Small intestine (tissue), 7 donors: ENCODE data around the gene CHRNA5. TPM values are rescaled to one million over a fixed set of nuclear protein-coding genes. Genes with fewer than 3 reads are reported as not detected.
"Not testable (repeated sequence)": the region's sequence is repeated elsewhere in the genome, so short reads cannot be mapped to it uniquely, and the experiment has no call there.

Experiments used
- DNase-seq, 2 donors: peaks; one replicate each; pipeline versions ENCODE4 v3.0.0 to v3.0.0-alpha.2; 2013
- FAIRE-seq: peaks from 2 replicates; lab custom pipeline; 2012; peaks lifted over from hg19 to GRCh38; lab: Jason Lieb, UNC
- H3K27ac ChIP-seq, 3 donors: one replicate each; pipeline ENCODE4 v1.5.1; 2013; ENCODE audit warnings: low read length in 2 of 3, mild to moderate bottlenecking in 2 of 3, control low read depth in 1 of 3, inconsistent platforms in 1 of 3, low read depth in 1 of 3, moderate library complexity in 1 of 3
- H3K27me3 ChIP-seq, 3 donors: one replicate each; pipeline ENCODE4 v1.6.1; 2013; ENCODE audit warnings: low read length in 3 of 3, inconsistent platforms in 1 of 3; ENCODE audit not compliant: control insufficient read depth in 3 of 3, insufficient read depth in 3 of 3
- H3K36me3 ChIP-seq, 3 donors: one replicate each; pipeline ENCODE4 v1.6.1; 2013; ENCODE audit warnings: low read length in 3 of 3, inconsistent platforms in 1 of 3, low read depth in 1 of 3, mild to moderate bottlenecking in 1 of 3, moderate library complexity in 1 of 3; ENCODE audit not compliant: control insufficient read depth in 3 of 3, insufficient read depth in 2 of 3
- H3K4me1 ChIP-seq, 3 donors: one replicate each; pipeline ENCODE4 v1.6.1; 2013; ENCODE audit warnings: low read length in 2 of 3, inconsistent platforms in 1 of 3, low read depth in 1 of 3, mild to moderate bottlenecking in 1 of 3, moderate library complexity in 1 of 3; ENCODE audit not compliant: control insufficient read depth in 3 of 3, insufficient read depth in 2 of 3
- H3K4me3 ChIP-seq, 3 donors: one replicate each; pipeline ENCODE4 v1.5.1; 2013; ENCODE audit warnings: low read length in 3 of 3, control low read depth in 1 of 3, inconsistent platforms in 1 of 3, low read depth in 1 of 3, mild to moderate bottlenecking in 1 of 3, moderate library complexity in 1 of 3
- H3K9me3 ChIP-seq, 2 donors: one replicate each; pipeline ENCODE4 v1.6.1; 2013; ENCODE audit warnings: low read depth in 1 of 2, low read length in 1 of 2; ENCODE audit not compliant: control insufficient read depth in 2 of 2, insufficient read depth in 1 of 2
- WGBS, 3 donors: extraction: QIAGEN DNeasy Blood & Tissue Kit; methylation state at CpG; one replicate each; pipeline ENCODE4 v1.1.7; 2013; 5-methylcytosine and 5-hydroxymethylcytosine counted together
- polyA plus RNA-seq, 4 donors: library from polyadenylated mRNA; stranded (reverse) in 3 of 4; unstranded in 1 of 4; fragments of 200-250 nt in 3 of 4; fragments of 120-200 nt in 1 of 4; gene quantifications; one replicate each; pipeline versions ENCODE4 v1.2.1 to v1.2.3, GENCODE V29; 2013
- donor health status: healthy with polysubstance abuse.
- donor health status: control.
- donor health status: control.
- donor health status: Bipolar disorder and iron deficiency.
- donor health status: healthy.

The CHRNA5 gene
- polyA plus RNA-seq, 4 donors = 0.67 to 9.8 (median 0.82) TPM

DNA sequence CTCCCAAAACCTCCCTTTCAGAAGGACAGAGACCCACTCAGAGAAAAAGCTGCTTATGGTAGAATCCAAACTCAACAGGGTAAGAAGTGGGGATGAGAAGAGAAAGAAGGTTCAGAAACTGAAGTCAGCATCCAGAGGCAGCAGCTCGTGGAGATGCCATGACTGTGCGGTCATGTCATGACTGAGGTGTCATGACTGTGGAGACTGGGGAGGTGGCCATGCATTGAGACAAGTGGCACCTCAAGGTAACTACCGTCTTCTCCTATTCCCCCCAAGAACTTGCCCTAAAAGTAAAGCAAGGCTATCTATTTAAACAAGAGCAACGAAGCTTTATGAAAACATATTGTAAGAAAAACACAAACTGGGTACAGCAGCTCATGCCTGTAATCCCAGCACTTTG, 40.4 kb downstream of the CHRNA5 start:
- Histone ChIP-seq H3K27me3 (peaks cover 0 to 4% (median 0%) of the 10 kb centered on the region in 3 donors), H3K9me3 (no peaks in the 10 kb centered on the region), H3K36me3 (no peaks in the 10 kb centered on the region), H3K27ac (no peak overlapping the region), H3K4me3 (no peak overlapping the region), H3K4me1 (no peaks in the 10 kb centered on the region)
- FAIRE-seq (no peak), DNase-seq (no peak)
- WGBS, 3 donors = 78 to 87% (median 82%) methylated on average over 4 of the region's 4 CpGs

DNA sequence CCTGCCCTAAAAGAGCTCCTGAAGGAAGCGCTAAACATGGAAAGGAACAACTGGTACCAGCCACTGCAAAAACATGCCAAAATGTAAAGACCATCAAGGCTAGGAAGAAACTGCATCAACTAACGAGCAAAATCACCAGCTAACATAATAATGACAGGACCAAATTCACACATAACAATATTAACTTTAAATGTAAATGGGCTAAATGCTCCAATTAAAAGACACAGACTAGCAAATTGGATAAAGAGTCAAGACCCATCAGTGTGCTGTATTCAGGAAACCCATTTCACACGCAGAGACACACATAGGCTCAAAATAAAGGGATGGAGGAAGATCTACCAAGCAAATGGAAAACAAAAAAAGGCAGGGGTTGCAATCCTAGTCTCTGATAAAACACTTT, 44.2 kb downstream of the CHRNA5 start:
- not testable (repeated sequence) for FAIRE-seq, H3K4me1 ChIP-seq
- 71 to 96% (median 80%) methylated on average over 2 to 3 of the region's 3 CpGs for WGBS, 3 donors

DNA sequence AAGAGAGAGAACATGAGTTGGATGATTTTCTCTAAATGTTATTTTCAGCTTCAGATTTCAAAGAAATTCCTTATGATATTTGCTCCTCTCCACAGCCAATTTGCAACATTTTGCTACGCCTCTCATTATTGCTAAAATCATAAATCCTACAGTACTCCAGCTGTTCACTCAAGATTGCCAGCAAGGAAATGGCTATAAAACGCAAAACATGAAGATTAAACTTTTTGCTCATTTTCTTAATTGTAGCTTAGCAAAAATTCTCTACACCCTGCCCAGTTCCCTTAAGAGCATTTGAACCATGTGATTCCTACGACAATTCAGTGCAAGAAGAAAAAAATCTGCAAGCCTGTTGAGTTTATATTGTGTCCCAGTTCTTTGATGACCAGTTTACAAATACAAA, 48.7 kb downstream of the CHRNA5 start:
- no peaks in the 10 kb centered on the region for H3K9me3 ChIP-seq
- H3K4me1 ChIP-seq = no peaks in the 10 kb centered on the region
- DNase-seq = no peak
- WGBS, 3 donors = 49 to 57% (median 52%) methylated on average over 3 of the region's 3 CpGs
- no peak for FAIRE-seq
- H3K4me3 ChIP-seq = no peak overlapping the region
- H3K36me3 ChIP-seq = no peaks in the 10 kb centered on the region
- H3K27ac ChIP-seq = no peak overlapping the region
- H3K27me3 ChIP-seq = peaks cover 2 to 6% (median 5%) of the 10 kb centered on the region in 3 donors

More for the DNA sequence above, 44.2 kb downstream of the CHRNA5 start:
- DNase-seq, H3K27me3 ChIP-seq, H3K9me3 ChIP-seq, H3K4me3 ChIP-seq, H3K36me3 ChIP-seq, H3K27ac ChIP-seq: not testable (repeated sequence)

DNA sequence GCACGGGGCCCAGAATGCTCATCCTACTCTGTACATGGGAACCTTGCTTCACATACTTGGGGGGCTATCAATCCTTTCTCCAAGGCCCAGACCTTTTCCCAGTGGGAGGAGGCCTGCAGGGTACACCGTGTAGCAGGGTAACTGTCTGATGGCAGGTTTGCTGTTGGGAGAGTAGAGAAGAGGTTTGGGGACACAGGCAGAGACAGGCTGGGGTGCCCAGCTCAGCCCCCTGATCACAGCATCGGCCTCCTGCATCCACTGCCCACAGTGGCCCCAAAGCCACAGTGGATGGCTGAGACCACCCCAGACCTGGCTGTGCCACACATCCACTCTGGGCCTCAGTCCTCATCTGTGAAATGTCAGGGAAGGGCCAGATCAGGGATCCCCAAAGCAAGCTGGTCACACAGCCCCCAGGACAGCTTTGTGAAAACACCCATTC, 49.9 kb downstream of the CHRNA5 start:
- H3K27me3 ChIP-seq = peaks cover 6 to 17% (median 12%) of the 10 kb centered on the region in 3 donors
- no peaks in the 10 kb centered on the region for H3K9me3 ChIP-seq
- no peaks in the 10 kb centered on the region for H3K4me1 ChIP-seq
- no peaks in the 10 kb centered on the region for H3K36me3 ChIP-seq
- no peak overlapping the region for H3K4me3 ChIP-seq
- 70 to 89% (median 82%) methylated on average over 2 to 3 of the region's 3 CpGs for WGBS, 3 donors
- H3K27ac ChIP-seq = no peak overlapping the region
- FAIRE-seq = no peak
- DNase-seq = no peak

DNA sequence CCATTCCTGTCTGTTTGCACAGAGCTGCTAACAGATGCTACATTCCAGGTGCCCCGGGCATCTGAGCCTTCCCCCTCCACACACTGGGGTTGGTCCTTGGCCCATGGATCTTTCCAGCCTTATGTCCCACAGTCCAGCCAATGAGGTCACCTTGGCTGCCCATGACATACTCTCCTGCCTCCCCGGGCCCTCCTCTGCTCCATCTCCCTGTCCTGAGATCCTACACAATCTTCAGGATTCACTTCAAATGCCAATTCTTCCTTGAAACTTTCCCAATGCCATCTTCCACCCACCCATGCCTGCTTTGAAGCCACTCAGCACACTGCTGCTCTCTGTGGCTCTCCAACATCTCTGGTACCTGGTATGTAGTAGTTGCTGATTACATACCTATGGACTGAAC, 51.2 kb downstream of the CHRNA5 start:
- no peaks in the 10 kb centered on the region for H3K4me1 ChIP-seq
- FAIRE-seq (no peak), DNase-seq (no peak)

DNA sequence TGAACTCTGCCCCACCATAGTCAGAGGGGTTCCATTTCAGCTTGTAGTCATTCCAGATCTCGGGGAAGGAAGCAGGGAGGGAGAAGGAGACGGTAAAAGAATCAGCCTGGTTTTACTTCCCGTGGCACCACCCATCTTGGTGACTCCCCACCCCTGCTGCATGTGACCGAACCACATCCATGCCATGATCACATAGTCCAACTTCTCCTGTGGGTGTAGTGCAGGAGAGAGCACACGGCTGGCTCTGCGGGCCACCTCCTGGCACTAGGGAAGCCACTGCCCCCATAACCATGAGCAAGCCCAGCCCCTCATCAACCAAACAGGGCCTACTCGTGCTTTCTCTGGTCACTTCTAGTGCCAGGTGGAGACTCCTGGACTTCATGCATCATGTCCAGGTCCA, 51.8 kb downstream of the CHRNA5 start:
- Histone ChIP-seq H3K27ac (no peak overlapping the region), H3K36me3 (no peaks in the 10 kb centered on the region), H3K4me1 (no peaks in the 10 kb centered on the region), H3K4me3 (no peak overlapping the region), H3K27me3 (peaks cover 13 to 29% (median 20%) of the 10 kb centered on the region in 3 donors), H3K9me3 (no peaks in the 10 kb centered on the region)
- DNase-seq (no peak), FAIRE-seq (no peak)
- WGBS, 3 donors = 61 to 82% (median 67%) methylated on average over 7 of the region's 7 CpGs

More for the DNA sequence above, 51.2 kb downstream of the CHRNA5 start:
- WGBS, 3 donors = 65 to 82% (median 71%) methylated on average over 2 of the region's 2 CpGs
- H3K27me3 ChIP-seq = peaks cover 10 to 24% (median 20%) of the 10 kb centered on the region in 3 donors
- H3K27ac ChIP-seq = no peak overlapping the region
- no peaks in the 10 kb centered on the region for H3K9me3 ChIP-seq
- H3K36me3 ChIP-seq = no peaks in the 10 kb centered on the region
- no peak overlapping the region for H3K4me3 ChIP-seq

DNA sequence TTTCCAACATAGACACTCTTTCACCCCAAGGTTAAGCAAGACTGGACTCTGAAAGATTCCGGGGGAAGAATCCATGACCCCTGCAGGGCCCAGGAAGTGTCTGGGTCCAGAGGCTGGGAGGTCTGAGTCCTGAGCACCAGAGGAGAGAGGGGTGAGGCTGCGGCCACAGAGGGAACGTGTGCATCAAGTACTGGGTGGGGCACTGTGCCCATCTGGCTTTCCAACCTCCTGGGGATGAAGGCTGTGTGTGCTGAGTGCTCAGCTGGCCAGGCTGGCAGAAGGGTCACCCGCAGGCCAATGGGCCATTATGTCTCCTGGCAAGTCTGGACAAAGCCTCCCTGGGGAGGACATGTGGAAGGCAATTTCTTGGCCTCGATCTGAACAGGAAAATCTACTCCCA, 52.2 kb downstream of the CHRNA5 start:
- DNase-seq = no peak
- no peaks in the 10 kb centered on the region for H3K9me3 ChIP-seq
- peaks cover 14 to 34% (median 20%) of the 10 kb centered on the region in 3 donors for H3K27me3 ChIP-seq
- no peak overlapping the region for H3K4me3 ChIP-seq
- WGBS, 3 donors = 79 to 84% (median 81%) methylated on average over 5 of the region's 5 CpGs
- no peaks in the 10 kb centered on the region for H3K36me3 ChIP-seq
- FAIRE-seq = no peak
- no peak overlapping the region for H3K27ac ChIP-seq
- H3K4me1 ChIP-seq = no peaks in the 10 kb centered on the region

DNA sequence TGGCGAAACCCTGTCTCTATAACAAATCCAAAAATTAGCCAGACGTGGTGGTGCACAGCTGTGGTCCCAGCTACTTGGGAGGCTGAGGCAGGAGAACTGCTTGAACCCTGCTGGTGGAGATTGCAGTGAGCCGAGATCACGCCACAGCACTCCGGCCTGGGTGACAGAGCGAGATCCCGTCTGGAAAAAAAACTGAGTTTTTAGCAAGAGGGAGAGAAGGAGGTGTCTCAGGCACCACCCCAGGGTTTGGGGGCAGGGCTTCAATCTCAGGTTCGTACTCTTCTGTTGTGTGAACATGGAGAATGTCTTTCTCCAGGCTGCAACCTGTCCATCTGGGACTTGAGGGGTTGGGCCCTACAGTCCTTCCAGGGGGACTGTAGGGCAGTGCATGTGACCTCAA, 52.7 kb downstream of the CHRNA5 start:
- no peak for FAIRE-seq
- peaks cover 14 to 34% (median 20%) of the 10 kb centered on the region in 3 donors for H3K27me3 ChIP-seq
- H3K4me1 ChIP-seq = no peaks in the 10 kb centered on the region
- no peak for DNase-seq
- no peaks in the 10 kb centered on the region for H3K36me3 ChIP-seq
- WGBS, 3 donors = 80 to 86% (median 86%) methylated on average over 8 of the region's 8 CpGs
- H3K9me3 ChIP-seq = no peaks in the 10 kb centered on the region
- H3K4me3 ChIP-seq = no peak overlapping the region
- no peak overlapping the region for H3K27ac ChIP-seq

DNA sequence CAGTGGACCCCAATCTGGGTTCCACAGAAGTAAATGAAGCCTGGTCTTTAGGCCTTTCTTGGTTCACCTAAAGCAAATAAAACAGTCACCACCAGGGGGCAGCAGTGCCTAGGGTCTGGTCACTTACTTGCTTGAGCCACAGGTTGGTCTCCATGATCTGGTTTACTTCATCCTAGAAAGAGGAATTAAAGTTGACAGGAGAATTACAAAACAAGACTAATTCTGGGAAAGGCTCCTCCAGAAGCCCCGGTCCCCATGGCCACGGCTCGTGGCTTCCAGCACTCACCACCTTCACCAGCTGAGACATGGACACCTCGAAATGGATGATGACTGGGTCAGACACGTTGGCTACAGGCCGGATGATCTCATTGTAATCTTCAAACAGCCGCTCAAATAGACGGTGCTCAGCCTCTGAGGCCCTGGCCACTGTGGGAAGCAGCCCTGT, 53.2 kb downstream of the CHRNA5 start:
- Histone ChIP-seq H3K27ac (peak overlapping the region in 1 of 3 donors; percentile 33), H3K4me3 (no peak overlapping the region), H3K4me1 (no peaks in the 10 kb centered on the region), H3K36me3 (no peaks in the 10 kb centered on the region), H3K9me3 (no peaks in the 10 kb centered on the region), H3K27me3 (peaks cover 14 to 34% (median 20%) of the 10 kb centered on the region in 3 donors)
- 20 to 26% (median 24%) methylated on average over 8 of the region's 8 CpGs for WGBS, 3 donors
- DNase-seq (peak; percentile 79 to 88), FAIRE-seq (no peak)
